ENCODE results near the gene CNOT11. TPM values are rescaled to one million over a fixed set of nuclear protein-coding genes. Genes with fewer than 3 reads are reported as not detected.

Gene CNOT11
- total RNA-seq, 1 donor from 2014 or later: 47.1 TPM

- peaks cover 1% of the 10 kb centered on the region for H3K27me3 Mint-ChIP-seq (ENCODE audit: unreplicated experiment)
- peaks cover 14% of the 10 kb centered on the region for H3K36me3 Mint-ChIP-seq (ENCODE audit: low read depth, unreplicated experiment)
- no peaks in the 10 kb centered on the region for H3K9me3 Mint-ChIP-seq (ENCODE audit: unreplicated experiment)
- no peaks in the 10 kb centered on the region for H3K4me1 Mint-ChIP-seq (ENCODE audit: unreplicated experiment)
- no peak for TF ChIP-seq CTCF (IDR thresholded peaks at IDR 0.05; ENCODE audit: unreplicated experiment)
- no peak overlapping the region for H3K4me3 Mint-ChIP-seq (ENCODE audit: unreplicated experiment)
- no peak for DNase-seq (ENCODE audit: low spot score)
- H3K27ac Mint-ChIP-seq (ENCODE audit: unreplicated experiment): no peak overlapping the region
Observed at GRCh38 chr2:101272045-101272784, 19.5 kb downstream of the CNOT11 start.

- peaks cover 14% of the 10 kb centered on the region for H3K36me3 Mint-ChIP-seq (ENCODE audit: low read depth, unreplicated experiment)
- peaks cover 1% of the 10 kb centered on the region for H3K27me3 Mint-ChIP-seq (ENCODE audit: unreplicated experiment)
- no peaks in the 10 kb centered on the region for H3K4me1 Mint-ChIP-seq (ENCODE audit: unreplicated experiment)
- no peak for DNase-seq (ENCODE audit: low spot score)
- no peak overlapping the region for H3K4me3 Mint-ChIP-seq (ENCODE audit: unreplicated experiment)
- no peaks in the 10 kb centered on the region for H3K9me3 Mint-ChIP-seq (ENCODE audit: unreplicated experiment)
- H3K27ac Mint-ChIP-seq (ENCODE audit: unreplicated experiment): no peak overlapping the region
- TF ChIP-seq CTCF (IDR thresholded peaks at IDR 0.05; ENCODE audit: unreplicated experiment): no peak
Observed at GRCh38 chr2:101273056-101273455, 20.4 kb downstream of the CNOT11 start.

GRCh38 chr2:101274142-101274541 lies 21.5 kb downstream of the CNOT11 start:
- no peak for TF ChIP-seq CTCF (IDR thresholded peaks at IDR 0.05; ENCODE audit: unreplicated experiment)
- no peaks in the 10 kb centered on the region for H3K9me3 Mint-ChIP-seq (ENCODE audit: unreplicated experiment)
- peaks cover 1% of the 10 kb centered on the region for H3K27me3 Mint-ChIP-seq (ENCODE audit: unreplicated experiment)
- DNase-seq (ENCODE audit: low spot score): no peak
- H3K4me1 Mint-ChIP-seq (ENCODE audit: unreplicated experiment): peaks cover 6% of the 10 kb centered on the region
- no peak overlapping the region for H3K27ac Mint-ChIP-seq (ENCODE audit: unreplicated experiment)
- H3K4me3 Mint-ChIP-seq (ENCODE audit: unreplicated experiment): no peak overlapping the region
- H3K36me3 Mint-ChIP-seq (ENCODE audit: low read depth, unreplicated experiment): peaks cover 10% of the 10 kb centered on the region

- Mint-ChIP-seq H3K4me3 (ENCODE audit: unreplicated experiment) (no peak overlapping the region), H3K4me1 (ENCODE audit: unreplicated experiment) (peaks cover 8% of the 10 kb centered on the region), H3K27ac (ENCODE audit: unreplicated experiment) (no peak overlapping the region), H3K9me3 (ENCODE audit: unreplicated experiment) (no peaks in the 10 kb centered on the region), H3K27me3 (ENCODE audit: unreplicated experiment) (no peaks in the 10 kb centered on the region), H3K36me3 (ENCODE audit: low read depth, unreplicated experiment) (peaks cover 25% of the 10 kb centered on the region)
- DNase-seq (ENCODE audit: low spot score): no peak
- no peak for TF ChIP-seq CTCF (IDR thresholded peaks at IDR 0.05; ENCODE audit: unreplicated experiment)
Observed at GRCh38 chr2:101277111-101277510, 24.4 kb downstream of the CNOT11 start.

GRCh38 chr2:101278925-101279324 lies 26.2 kb downstream of the CNOT11 start:
- no peak overlapping the region for H3K27ac Mint-ChIP-seq (ENCODE audit: unreplicated experiment)
- no peak for TF ChIP-seq CTCF (IDR thresholded peaks at IDR 0.05; ENCODE audit: unreplicated experiment)
- DNase-seq (ENCODE audit: low spot score): no peak
- H3K4me3 Mint-ChIP-seq (ENCODE audit: unreplicated experiment): no peak overlapping the region
- H3K9me3 Mint-ChIP-seq (ENCODE audit: unreplicated experiment): no peaks in the 10 kb centered on the region
- peaks cover 28% of the 10 kb centered on the region for H3K36me3 Mint-ChIP-seq (ENCODE audit: low read depth, unreplicated experiment)
- no peaks in the 10 kb centered on the region for H3K27me3 Mint-ChIP-seq (ENCODE audit: unreplicated experiment)
- H3K4me1 Mint-ChIP-seq (ENCODE audit: unreplicated experiment): peaks cover 8% of the 10 kb centered on the region
